Osteoblast (primary cell): ENCODE results near the gene ENPP7. TPM values are rescaled to one million over a fixed set of nuclear protein-coding genes. Genes with fewer than 3 reads are reported as not detected.

ENCODE experiments used
- DNase-seq: peaks from one replicate; pipeline ENCODE4 v3.0.0; 2011; ENCODE audit warnings: low spot score, mixed read lengths; ENCODE audit not compliant: insufficient read length; ENCODE audit errors: missing footprints
- H2AFZ ChIP-seq: 2 replicates; pipeline ENCODE4 v1.6.0; 2011; ENCODE audit warnings: mild to moderate bottlenecking, low read length
- H3K27ac ChIP-seq: 2 replicates; pipeline ENCODE4 v1.5.1; 2011; ENCODE audit warnings: mild to moderate bottlenecking, low read depth, low read length, moderate library complexity
- H3K27me3 ChIP-seq: 2 replicates; pipeline ENCODE4 v1.6.0; 2012; ENCODE audit warnings: mild to moderate bottlenecking, control low read depth, inconsistent platforms, low read length, moderate library complexity; ENCODE audit not compliant: insufficient read depth
- H3K36me3 ChIP-seq: 2 replicates; pipeline ENCODE4 v1.5.1; 2011; ENCODE audit warnings: mild to moderate bottlenecking, low read length, control low read depth, moderate library complexity; ENCODE audit not compliant: insufficient read depth
- H3K4me1 ChIP-seq: 2 replicates; pipeline ENCODE4 v1.5.1; 2011; ENCODE audit warnings: mild to moderate bottlenecking, low read length, control low read depth, moderate library complexity; ENCODE audit not compliant: insufficient read depth
- H3K4me2 ChIP-seq: 2 replicates; pipeline ENCODE4 v1.6.0; 2011; ENCODE audit warnings: mild to moderate bottlenecking, low read length; ENCODE audit not compliant: insufficient read depth
- H3K4me3 ChIP-seq: fragments of 200-600 bp; sonication (generic); 3 replicates; pipeline ENCODE4 v1.5.1; 2012; ENCODE audit warnings: mild to moderate bottlenecking, low read length, inconsistent platforms; ENCODE audit not compliant: insufficient read depth
- H3K79me2 ChIP-seq: 2 replicates; pipeline ENCODE4 v1.6.0; 2012; ENCODE audit warnings: mild to moderate bottlenecking, low read length, control low read depth, inconsistent platforms; ENCODE audit not compliant: insufficient read depth
- H3K9me3 ChIP-seq: 2 replicates; pipeline ENCODE4 v1.5.1; 2011; ENCODE audit warnings: low read depth, low read length, control low read depth
- H4K20me1 ChIP-seq: 2 replicates; pipeline ENCODE4 v1.6.0; 2012; ENCODE audit warnings: mild to moderate bottlenecking, low read length, control low read depth; ENCODE audit not compliant: insufficient read depth
- total RNA-seq: library from RNA; depleted of rRNA; stranded (reverse); fragments of >200 nt; gene quantifications from 2 replicates; pipeline ENCODE4 v1.2.3, GENCODE V29; 2012
- TF ChIP-seq, protein P1 (sequence below): IDR thresholded peaks from 2 replicates; pipeline ENCODE4 v1.5.1; 2011; ENCODE audit warnings: mild to moderate bottlenecking, low read depth, low read length, moderate library complexity; ENCODE audit errors: extremely low read depth

ENPP7 gene
- total RNA-seq, 1 donor = not detected

DNA sequence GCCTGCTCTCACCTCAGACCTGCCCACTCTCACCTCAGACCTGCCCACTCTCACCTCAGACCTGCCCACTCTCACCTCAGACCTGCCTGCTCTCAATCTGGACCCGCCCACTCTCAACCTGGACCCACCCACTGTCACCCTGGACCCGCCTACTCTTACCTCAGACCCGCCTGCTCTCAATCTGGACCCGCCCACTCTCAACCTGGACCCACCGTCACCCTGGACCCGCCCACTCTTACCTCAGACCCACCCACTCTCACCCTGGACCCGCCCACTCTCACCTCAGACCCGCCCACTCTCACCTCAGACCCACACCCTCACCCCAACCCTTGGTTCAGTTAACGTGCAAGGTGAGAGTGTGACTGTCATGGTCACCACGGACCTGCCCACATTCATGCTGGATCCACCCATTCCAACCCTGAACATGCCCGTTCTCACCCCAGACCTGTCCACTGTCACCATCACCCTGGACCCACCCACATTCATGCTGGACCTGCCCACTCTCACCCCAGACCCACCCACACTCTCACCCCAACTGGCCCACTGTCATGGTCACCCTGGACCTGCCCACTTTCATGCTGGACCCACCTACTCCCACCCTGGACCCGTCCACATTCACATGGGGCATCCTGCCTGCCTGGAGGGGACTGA lies 31.2 kb upstream of the ENPP7 start:
- Histone ChIP-seq H2AFZ (no peak overlapping the region), H3K27me3 (peaks cover 8% of the 10 kb centered on the region), H3K79me2 (no peaks in the 10 kb centered on the region), H3K4me2 (no peak overlapping the region), H4K20me1 (no peaks in the 10 kb centered on the region), H3K4me1 (no peaks in the 10 kb centered on the region), H3K27ac (no peak overlapping the region), H3K9me3 (no peaks in the 10 kb centered on the region), H3K4me3 (no peak overlapping the region), H3K36me3 (no peaks in the 10 kb centered on the region)
- DNase-seq = no peak
- TF ChIP-seq, protein P1, sequence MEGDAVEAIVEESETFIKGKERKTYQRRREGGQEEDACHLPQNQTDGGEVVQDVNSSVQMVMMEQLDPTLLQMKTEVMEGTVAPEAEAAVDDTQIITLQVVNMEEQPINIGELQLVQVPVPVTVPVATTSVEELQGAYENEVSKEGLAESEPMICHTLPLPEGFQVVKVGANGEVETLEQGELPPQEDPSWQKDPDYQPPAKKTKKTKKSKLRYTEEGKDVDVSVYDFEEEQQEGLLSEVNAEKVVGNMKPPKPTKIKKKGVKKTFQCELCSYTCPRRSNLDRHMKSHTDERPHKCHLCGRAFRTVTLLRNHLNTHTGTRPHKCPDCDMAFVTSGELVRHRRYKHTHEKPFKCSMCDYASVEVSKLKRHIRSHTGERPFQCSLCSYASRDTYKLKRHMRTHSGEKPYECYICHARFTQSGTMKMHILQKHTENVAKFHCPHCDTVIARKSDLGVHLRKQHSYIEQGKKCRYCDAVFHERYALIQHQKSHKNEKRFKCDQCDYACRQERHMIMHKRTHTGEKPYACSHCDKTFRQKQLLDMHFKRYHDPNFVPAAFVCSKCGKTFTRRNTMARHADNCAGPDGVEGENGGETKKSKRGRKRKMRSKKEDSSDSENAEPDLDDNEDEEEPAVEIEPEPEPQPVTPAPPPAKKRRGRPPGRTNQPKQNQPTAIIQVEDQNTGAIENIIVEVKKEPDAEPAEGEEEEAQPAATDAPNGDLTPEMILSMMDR = no peak

DNA sequence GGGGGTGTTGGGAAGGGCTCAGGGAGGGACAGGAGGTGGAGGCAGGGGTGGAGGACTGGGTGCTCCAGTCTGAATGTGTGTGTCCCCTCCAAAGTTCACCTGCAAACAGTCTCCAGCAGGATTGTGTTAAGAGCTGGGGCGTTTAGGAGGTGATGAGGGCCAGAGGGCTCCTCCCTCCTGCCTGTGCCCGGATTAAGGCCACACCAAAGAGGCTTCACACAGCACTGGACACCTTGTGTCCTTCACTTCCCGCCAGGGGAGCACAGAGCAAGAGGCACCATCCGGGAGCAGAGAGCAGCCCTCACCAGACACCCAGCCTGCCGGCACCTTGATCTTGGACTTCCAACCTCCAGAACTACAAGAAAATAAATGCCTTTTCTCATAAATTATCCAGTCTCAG lies 30.2 kb upstream of the ENPP7 start:
- Histone ChIP-seq H3K27ac (no peak overlapping the region), H3K9me3 (no peaks in the 10 kb centered on the region), H3K79me2 (no peaks in the 10 kb centered on the region), H3K4me2 (no peak overlapping the region), H3K36me3 (no peaks in the 10 kb centered on the region), H3K4me3 (no peak overlapping the region), H4K20me1 (no peaks in the 10 kb centered on the region), H3K4me1 (no peaks in the 10 kb centered on the region), H3K27me3 (peaks cover 8% of the 10 kb centered on the region), H2AFZ (no peak overlapping the region)
- no peak for DNase-seq
- TF ChIP-seq, protein P1 = no peak

DNA sequence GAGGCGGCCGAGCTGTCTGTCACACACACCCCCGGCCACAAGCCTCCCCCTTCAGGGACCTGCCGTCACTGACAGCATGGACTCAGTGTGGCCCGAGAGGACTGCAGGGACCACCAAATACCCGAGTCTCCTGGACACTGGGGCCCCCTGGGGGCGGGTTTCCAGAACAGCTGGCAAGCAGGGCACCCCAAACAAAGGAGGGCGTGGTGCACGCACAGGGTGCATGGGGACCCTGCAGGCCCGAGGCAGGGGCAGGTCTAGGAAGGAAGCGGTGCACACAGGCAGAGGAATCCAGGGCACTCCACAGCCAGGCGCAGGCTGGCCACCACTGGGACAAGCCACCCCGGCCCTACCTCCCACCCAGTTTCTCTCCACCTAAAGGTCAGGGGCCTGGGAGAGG lies 28.7 kb upstream of the ENPP7 start:
- Histone ChIP-seq H3K79me2 (no peaks in the 10 kb centered on the region), H2AFZ (no peak overlapping the region), H3K27me3 (peaks cover 6% of the 10 kb centered on the region), H3K27ac (no peak overlapping the region), H3K4me2 (no peak overlapping the region), H3K9me3 (no peaks in the 10 kb centered on the region), H4K20me1 (no peaks in the 10 kb centered on the region), H3K36me3 (no peaks in the 10 kb centered on the region), H3K4me1 (no peaks in the 10 kb centered on the region), H3K4me3 (no peak overlapping the region)
- TF ChIP-seq, protein P1 = no peak
- no peak for DNase-seq

DNA sequence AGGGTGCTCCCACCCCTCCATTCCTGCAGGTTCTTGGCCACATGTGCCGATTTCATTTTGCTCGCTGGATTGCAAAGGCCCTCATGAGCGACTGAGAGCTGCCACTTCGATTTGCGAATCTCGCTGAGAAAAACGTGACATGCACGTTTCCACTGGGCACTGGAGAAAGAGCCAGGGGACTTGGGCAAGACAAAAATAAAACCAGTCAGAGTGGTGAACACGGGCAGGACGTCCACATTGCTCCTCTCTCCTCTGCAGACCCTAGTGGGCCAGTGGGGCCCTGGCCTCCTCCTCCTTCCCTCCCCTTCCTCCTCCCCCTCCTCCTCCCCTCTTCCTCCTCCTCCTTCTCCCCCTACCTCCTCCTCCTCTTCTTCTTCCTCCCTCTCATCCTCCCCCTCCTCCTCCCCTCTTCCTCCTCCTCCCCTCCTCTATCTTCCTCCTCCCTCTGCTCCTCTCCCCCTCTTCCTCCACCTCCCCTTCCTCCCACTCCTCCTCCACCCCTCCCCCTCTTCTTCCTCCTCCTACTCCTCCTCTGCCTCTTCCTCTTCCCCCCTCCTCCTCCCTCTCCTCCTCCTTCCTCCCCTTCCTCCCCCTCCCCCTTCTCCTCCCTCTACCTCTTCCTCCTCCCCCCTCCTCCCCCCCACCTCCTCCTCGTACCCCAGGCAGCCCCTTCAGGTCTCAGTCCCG lies 28.1 kb upstream of the ENPP7 start:
- peaks cover 5% of the 10 kb centered on the region for H3K27me3 ChIP-seq
- no peak overlapping the region for H3K4me2 ChIP-seq
- TF ChIP-seq, protein P1 = no peak
- H3K4me3 ChIP-seq = no peak overlapping the region
- DNase-seq = no peak
- H3K27ac ChIP-seq = no peak overlapping the region
- no peaks in the 10 kb centered on the region for H3K79me2 ChIP-seq
- no peaks in the 10 kb centered on the region for H4K20me1 ChIP-seq
- no peak overlapping the region for H2AFZ ChIP-seq
- H3K36me3 ChIP-seq = no peaks in the 10 kb centered on the region
- no peaks in the 10 kb centered on the region for H3K4me1 ChIP-seq
- no peaks in the 10 kb centered on the region for H3K9me3 ChIP-seq
